Stomach smooth muscle (tissue), 2 donors: ENCODE results near the gene SRGN.

Experiments
- H3K27ac ChIP-seq: one replicate; pipeline ENCODE4 v1.7.0; 2013; ENCODE audit warnings: mild to moderate bottlenecking, low read length, inconsistent platforms
- H3K27me3 ChIP-seq, 2 donors: one replicate each; pipeline ENCODE4 v1.7.0; 2013; ENCODE audit warnings: low read length in 2 of 2; ENCODE audit not compliant: insufficient read depth in 2 of 2, control insufficient read depth in 1 of 2
- H3K36me3 ChIP-seq, 2 donors: one replicate each; pipeline ENCODE4 v1.7.0; 2013; ENCODE audit warnings: low read length in 2 of 2; ENCODE audit not compliant: control insufficient read depth in 2 of 2, insufficient read depth in 2 of 2
- H3K4me1 ChIP-seq: one replicate; pipeline ENCODE4 v1.7.0; 2013; ENCODE audit warnings: low read length; ENCODE audit not compliant: control insufficient read depth, insufficient read depth
- H3K4me3 ChIP-seq, 2 donors: one replicate each; pipeline ENCODE4 v1.7.0; 2013; ENCODE audit warnings: low read length in 2 of 2
- H3K9ac ChIP-seq, 2 donors: one replicate each; pipeline ENCODE4 v1.7.0; 2013; ENCODE audit warnings: low read length in 2 of 2, mild to moderate bottlenecking in 1 of 2
- H3K9me3 ChIP-seq, 2 donors: one replicate each; pipeline ENCODE4 v1.7.0; 2013; ENCODE audit warnings: low read length in 2 of 2; ENCODE audit not compliant: control insufficient read depth in 2 of 2
- donor health status: healthy.
- donor health status: Pancreatic carcinoma.

SRGN gene

DNA sequence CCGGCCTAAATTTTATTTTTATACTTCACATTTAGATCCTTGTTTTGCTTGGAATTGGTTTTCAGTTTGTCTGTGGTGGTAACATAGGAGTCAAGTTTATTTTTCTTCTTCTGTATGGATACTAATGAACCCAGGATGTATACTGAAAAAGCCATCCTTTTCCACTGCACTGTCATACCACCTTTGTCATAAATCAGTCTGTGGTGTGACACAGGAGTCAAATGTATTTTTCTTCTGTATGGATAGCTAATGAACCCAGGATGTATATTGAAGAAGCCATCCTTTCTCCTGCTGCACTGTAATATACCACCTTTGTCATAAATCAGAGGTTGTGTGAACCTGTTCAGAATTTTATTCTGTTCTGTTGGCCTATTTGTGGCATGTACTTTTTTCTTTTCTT lies 57.4 kb downstream of the SRGN start:
- H3K4me1 ChIP-seq: no peaks in the 10 kb centered on the region

DNA sequence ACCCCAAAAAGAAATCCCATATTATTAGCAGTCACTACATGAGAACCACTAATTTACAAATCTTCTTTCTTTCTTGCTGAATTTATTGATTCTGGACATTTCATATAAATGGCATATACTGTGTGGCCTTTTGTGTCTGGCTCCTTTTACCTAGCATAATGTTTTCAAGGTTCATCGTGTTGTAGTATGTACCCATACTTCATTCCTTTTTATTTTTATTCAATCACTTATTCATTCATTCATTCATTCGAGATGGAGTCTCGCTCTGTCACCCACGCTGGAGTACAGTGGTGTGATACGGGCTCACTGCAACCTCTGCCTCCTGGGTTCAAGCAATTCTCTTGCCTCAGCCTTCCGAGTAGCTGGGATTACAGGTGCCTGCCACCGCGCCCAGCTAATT lies 58.0 kb downstream of the SRGN start:
- Histone ChIP-seq H3K27ac (no peak overlapping the region), H3K27me3 (no peaks in the 10 kb centered on the region), H3K4me1 (no peaks in the 10 kb centered on the region), H3K4me3 (no peak overlapping the region), H3K9ac (no peak overlapping the region), H3K36me3 (no peaks in the 10 kb centered on the region), H3K9me3 (no peaks in the 10 kb centered on the region)

More for the DNA sequence above, 57.4 kb downstream of the SRGN start:
- H3K36me3 ChIP-seq: no peaks in the 10 kb centered on the region
- no peak overlapping the region for H3K27ac ChIP-seq
- H3K9ac ChIP-seq: no peak overlapping the region
- H3K9me3 ChIP-seq: no peaks in the 10 kb centered on the region
- no peak overlapping the region for H3K4me3 ChIP-seq
- H3K27me3 ChIP-seq: no peaks in the 10 kb centered on the region

DNA sequence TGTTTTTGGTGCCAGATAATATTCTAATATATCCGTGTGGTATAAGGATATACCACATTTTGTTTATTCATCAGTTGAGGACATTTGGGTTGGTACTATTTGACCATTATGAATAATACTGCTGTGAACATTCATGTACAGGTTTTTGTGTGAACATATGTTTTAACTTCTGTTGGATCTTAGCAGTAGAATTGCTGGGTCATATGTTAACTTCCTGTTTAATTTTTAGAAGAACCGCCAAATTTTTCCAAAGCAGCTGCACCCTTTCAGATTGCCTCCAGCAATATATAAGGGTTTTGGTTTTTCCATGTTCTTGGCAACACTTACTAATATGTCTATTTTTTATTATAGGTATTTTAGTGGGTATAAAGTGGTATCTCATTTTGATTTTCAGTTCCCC lies 58.9 kb downstream of the SRGN start:
- H3K4me3 ChIP-seq: no peak overlapping the region
- H3K27me3 ChIP-seq: no peaks in the 10 kb centered on the region
- H3K4me1 ChIP-seq: no peaks in the 10 kb centered on the region
- H3K9ac ChIP-seq: no peak overlapping the region
- H3K9me3 ChIP-seq: no peaks in the 10 kb centered on the region
- H3K36me3 ChIP-seq: no peaks in the 10 kb centered on the region
- no peak overlapping the region for H3K27ac ChIP-seq

DNA sequence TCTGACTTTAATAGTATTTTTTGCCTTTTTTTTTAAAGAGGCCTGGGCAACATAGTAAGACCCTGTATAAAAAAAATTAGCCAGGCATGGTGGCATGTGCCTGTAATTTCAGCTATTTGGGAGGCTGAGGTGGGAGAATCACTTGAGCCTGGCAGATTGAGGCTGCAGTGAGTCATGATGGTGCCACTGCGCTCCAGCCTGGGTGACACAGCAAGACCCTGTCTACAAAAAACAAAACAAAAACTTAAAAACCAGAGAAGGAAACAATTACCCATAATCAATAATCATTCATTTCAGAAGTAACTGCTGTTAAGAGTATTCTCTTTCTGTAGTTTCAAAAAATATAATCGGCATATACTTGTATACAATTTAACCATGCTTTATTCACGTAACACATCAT lies 64.1 kb downstream of the SRGN start:
- H3K9ac ChIP-seq: no peak overlapping the region
- H3K27ac ChIP-seq: no peak overlapping the region
- H3K36me3 ChIP-seq: peaks cover 0 to 3% of the 10 kb centered on the region in 2 donors
- H3K4me1 ChIP-seq: no peaks in the 10 kb centered on the region
- no peaks in the 10 kb centered on the region for H3K9me3 ChIP-seq
- H3K27me3 ChIP-seq: no peaks in the 10 kb centered on the region
- H3K4me3 ChIP-seq: no peak overlapping the region

DNA sequence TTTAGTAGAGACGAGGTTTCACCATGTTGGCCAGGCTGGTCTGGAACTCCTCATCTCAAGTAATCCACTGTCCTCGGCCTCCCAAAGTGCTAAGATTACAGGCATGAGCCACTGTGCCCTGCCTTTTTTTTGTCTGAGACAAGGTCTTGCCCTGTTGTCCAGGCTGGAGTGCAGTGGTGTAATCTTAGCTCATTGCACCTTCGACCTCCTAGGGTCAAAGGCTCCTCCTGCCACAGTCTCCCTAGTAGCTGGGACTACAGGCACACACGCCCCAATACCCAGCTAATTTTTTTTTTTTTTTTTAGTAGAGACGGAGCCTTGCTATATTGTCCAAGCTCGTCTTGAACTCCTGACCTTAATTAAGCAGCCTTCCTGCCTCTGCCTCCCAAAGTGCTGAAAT lies 65.3 kb downstream of the SRGN start:
- Histone ChIP-seq H3K9me3 (no peaks in the 10 kb centered on the region), H3K27ac (no peak overlapping the region), H3K9ac (no peak overlapping the region), H3K4me3 (no peak overlapping the region), H3K4me1 (no peaks in the 10 kb centered on the region), H3K27me3 (no peaks in the 10 kb centered on the region), H3K36me3 (peaks cover under 1 to 7% of the 10 kb centered on the region in 2 donors)
